ENCODE results near the gene RFXANK. TPM values are rescaled to one million over a fixed set of nuclear protein-coding genes. Genes with fewer than 3 reads are reported as not detected.

The RFXANK gene
- total and polyA plus RNA-seq, 9 of the 15 experiments (the other 6 are each of a cell fraction or from before 2014, with no cell fraction given), result 68.6 to 181 (median 150) TPM

GRCh38 chr19:19224852-19225494 is 32.9 kb downstream of the RFXANK start (continued):
- TF ChIP-seq ERF (CRISPR knock-in tag; IDR thresholded peaks at IDR 0.05), result no peak
- no peak for TF ChIP-seq BCOR (IDR thresholded peaks at IDR 0.05)
- TF ChIP-seq CREB3L1 (IDR thresholded peaks at IDR 0.05; ENCODE audit: borderline replicate concordance, low read depth), result peak; percentile 94
- no peak for TF ChIP-seq PREB (CRISPR knock-in tag; IDR thresholded peaks at IDR 0.05)
- TF ChIP-seq EZH2 (IDR thresholded peaks at IDR 0.05; ENCODE audit: borderline replicate concordance, low read depth, low read length), result no peak
- peak; percentile 55; the same call in 1 of the 2 replicates for TF ChIP-seq RUNX1 (IDR thresholded peaks at IDR 0.05; ENCODE audit: low read depth)
- no peak for TF ChIP-seq BACH1 (tag; IDR thresholded peaks at IDR 0.05)
- no peak for TF ChIP-seq BCL6 (CRISPR knock-in tag; IDR thresholded peaks at IDR 0.05)
- no peak for TF ChIP-seq NFE2L1 (tag; IDR thresholded peaks at IDR 0.05; ENCODE audit: borderline replicate concordance, low read depth)
- no peak for TF ChIP-seq AFF1 (IDR thresholded peaks at IDR 0.05; ENCODE audit: low read depth in 1 of 2, partially characterized antibody in 2 of 2)
- TF ChIP-seq ZNF589 (CRISPR knock-in tag; IDR thresholded peaks at IDR 0.05; ENCODE audit: low read depth), result no peak; the same call in 1 of the 2 replicates
- no peak for TF ChIP-seq SMAD2 (IDR thresholded peaks at IDR 0.05; ENCODE audit: low read depth, low read length)
- peak; percentile 69; the same call in 1 of the 2 replicates for TF ChIP-seq ZFP91 (CRISPR knock-in tag; IDR thresholded peaks at IDR 0.05)
- no peak for TF ChIP-seq CAMTA2 (CRISPR knock-in tag; conservative IDR thresholded peaks at IDR 0.05)
- TF ChIP-seq FOS (IDR thresholded peaks at IDR 0.05; ENCODE audit: extremely low read depth, insufficient read length), result no peak
- 0 out of 2 replicates have a peak, but pooled peaks have one; percentile 55 for TF ChIP-seq MXI1 (IDR thresholded peaks at IDR 0.05; ENCODE audit: low read depth, low read length)
- TF ChIP-seq ZBTB43 (CRISPR knock-in tag; IDR thresholded peaks at IDR 0.05), result 0 out of 2 replicates have a peak, but pooled peaks have one; percentile 68
- no peak for TF ChIP-seq BRCA1 (IDR thresholded peaks at IDR 0.05)
- no peak for TF ChIP-seq BRCA1 (CRISPR knock-in tag; IDR thresholded peaks at IDR 0.05)

All from K562 (cell line).